BLaER1 treated with 17β-estradiol and CSF1 and Interleukin-3, amounts not matched to agents 10 nM and 100 nM (cell line): ENCODE measurements around the gene RNF38.
"Not testable (repeated sequence)": the region's sequence is repeated elsewhere in the genome, so short reads cannot be mapped to it uniquely, and the experiment has no call there.

Experiments
- H3K27ac ChIP-seq, 11 experiments: shearing (Covaris generic); formaldehyde crosslinking; 2 replicates each; pipeline ENCODE4 v1.8.1; 2022
- H3K27me3 ChIP-seq, 11 experiments: shearing (Covaris generic); formaldehyde crosslinking; 2 replicates each; pipeline ENCODE4 v1.8.1; 2022
- H3K36me3 ChIP-seq, 11 experiments: shearing (Covaris generic); formaldehyde crosslinking; 2 replicates each; pipeline ENCODE4 v1.8.1; 2022
- H3K4me1 ChIP-seq, 10 experiments: shearing (Covaris generic); formaldehyde crosslinking; 2 replicates each; pipeline ENCODE4 v1.8.1; 2022
- H3K4me2 ChIP-seq, 11 experiments: shearing (Covaris generic); formaldehyde crosslinking; 2 replicates each; pipeline ENCODE4 v1.8.1; 2022
- H3K4me3 ChIP-seq, 10 experiments: shearing (Covaris generic); formaldehyde crosslinking; 2 replicates each; pipeline ENCODE4 v1.8.1; 2022
- H3K9ac ChIP-seq, 11 experiments: shearing (Covaris generic); formaldehyde crosslinking; 2 replicates each; pipeline ENCODE4 v1.8.1; 2022
- H3K9me3 ChIP-seq, 11 experiments: shearing (Covaris generic); formaldehyde crosslinking; replicated peaks in 1 of 11; 2 replicates each; pipeline ENCODE4 v1.8.1; 2022
- H4K20me1 ChIP-seq, 11 experiments: shearing (Covaris generic); formaldehyde crosslinking; 2 replicates each; pipeline ENCODE4 v1.8.1; 2022
- Cebpa-rat ChIP-seq, 11 experiments: shearing (Covaris generic); IDR thresholded peaks; 2 replicates each; pipeline ENCODE4 v1.8.1; 2022

Gene RNF38

DNA sequence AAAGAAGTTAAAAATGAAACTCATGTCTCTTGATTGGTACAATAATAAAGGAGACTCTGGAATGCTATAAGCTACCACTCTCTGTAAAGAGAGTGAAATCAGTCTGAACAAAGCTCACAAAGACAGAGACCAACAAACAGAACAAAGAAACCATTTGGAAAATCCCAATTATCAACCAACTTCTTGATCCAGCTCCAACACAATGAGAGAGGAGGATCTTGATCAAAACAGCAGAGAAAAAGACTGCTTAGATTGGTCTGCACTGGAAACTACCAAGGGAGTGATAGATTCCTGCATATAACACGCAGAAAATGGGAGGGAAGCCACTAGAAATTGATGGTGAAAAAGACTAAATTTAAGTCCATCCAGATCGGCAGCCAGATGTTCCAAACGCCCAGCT lies 23.1 kb upstream of the RNF38 start:
- H3K36me3 ChIP-seq, result peaks cover 30 to 82% (median 49%) of the 10 kb centered on the region in 11 experiments
- peaks cover 0 to 29% (median 19%) of the 10 kb centered on the region in 11 experiments; a peak in 16 of 22 replicates for H3K9me3 ChIP-seq
- peaks cover 4 to 89% (median 26%) of the 10 kb centered on the region in 11 experiments; a peak in 15 of 22 replicates for H4K20me1 ChIP-seq
- no peak overlapping the region; a peak in 3 of 20 replicates for H3K4me3 ChIP-seq
- peak overlapping the region in 2 of 11 experiments; percentile 30 to 42; a peak in 1 of 22 replicates for H3K9ac ChIP-seq
- H3K4me1 ChIP-seq, result peaks cover 0 to 28% (median 17%) of the 10 kb centered on the region in 10 experiments; a peak in 15 of 20 replicates
- no peak for TF ChIP-seq Cebpa-rat (IDR thresholded peaks at IDR 0.05)
- no peaks in the 10 kb centered on the region for H3K27me3 ChIP-seq
- H3K27ac ChIP-seq, result peak overlapping the region in 1 of 11 experiments; percentile 48; a peak in 3 of 22 replicates
- peak overlapping the region in 9 of 11 experiments; percentile 13 to 87 (median 49); a peak in 14 of 22 replicates for H3K4me2 ChIP-seq

GRCh38 chr9:36416890-36417289 lies 16.8 kb upstream of the RNF38 start:
- Histone ChIP-seq H3K27ac (no peak overlapping the region), H3K9ac (no peak overlapping the region; a peak in 1 of 22 replicates)

DNA sequence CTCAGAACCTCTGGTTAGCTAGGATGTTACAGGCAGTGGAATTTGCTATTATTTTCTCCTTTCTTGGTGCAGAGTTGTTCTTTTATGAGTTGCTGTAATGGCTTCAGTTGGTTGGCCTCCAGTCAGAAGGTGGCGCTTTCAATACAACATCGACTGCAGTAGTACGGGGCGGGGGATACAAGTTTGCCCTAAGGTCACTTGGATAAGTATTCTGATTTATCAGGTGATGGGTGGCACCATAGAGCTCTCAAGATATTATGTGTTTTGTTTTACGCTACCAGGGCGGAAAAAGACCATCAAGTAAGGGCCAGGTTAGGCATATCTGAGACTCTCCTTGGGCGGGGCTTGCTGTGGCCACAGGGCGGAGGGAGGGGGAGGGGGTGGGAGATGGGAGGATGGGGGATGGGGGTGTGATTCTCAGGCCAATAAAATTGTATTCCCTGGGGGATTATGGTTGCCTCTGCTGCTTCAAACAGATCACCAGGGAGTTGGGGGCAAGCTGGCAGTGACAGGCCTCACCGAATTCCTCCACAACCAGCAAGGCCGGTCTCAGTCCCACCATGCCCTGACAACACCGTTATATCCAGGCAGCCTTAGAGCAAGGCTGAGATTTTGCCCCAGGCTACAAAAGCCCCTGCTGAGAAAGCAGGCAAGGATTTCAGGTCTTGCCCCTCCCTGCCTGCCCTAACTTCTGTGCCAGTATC lies 15.9 kb upstream of the RNF38 start:
- H3K4me2 ChIP-seq, result peak overlapping the region in 10 of 11 experiments; percentile 37 to 78 (median 60); a peak in 19 of 22 replicates
- no peak overlapping the region for H3K9ac ChIP-seq
- no peak for TF ChIP-seq Cebpa-rat (IDR thresholded peaks at IDR 0.05)
- H3K4me3 ChIP-seq, result peak overlapping the region in 1 of 10 experiments; percentile 24; a peak in 1 of 20 replicates
- H3K27ac ChIP-seq, result 0 out of 22 replicates have a peak overlapping the region, but pooled peaks of 1 of the 11 experiments have one; percentile 23
- peaks cover 6 to 22% (median 17%) of the 10 kb centered on the region in 10 experiments; a peak in 18 of 20 replicates for H3K4me1 ChIP-seq
- no peaks in the 10 kb centered on the region for H3K27me3 ChIP-seq
- 0 out of 22 replicates have a peak, but pooled peaks cover 0 to 14% (median 0%) of the 10 kb centered on the region in 11 experiments for H3K9me3 ChIP-seq
- H3K36me3 ChIP-seq, result peaks cover 20 to 69% (median 36%) of the 10 kb centered on the region in 11 experiments
- H4K20me1 ChIP-seq, result peaks cover 0 to 59% (median 33%) of the 10 kb centered on the region in 11 experiments; a peak in 13 of 22 replicates

More at GRCh38 chr9:36416890-36417289, 16.8 kb upstream of the RNF38 start:
- Histone ChIP-seq H3K36me3 (peaks cover 29 to 78% (median 45%) of the 10 kb centered on the region in 11 experiments), H3K27me3 (no peaks in the 10 kb centered on the region), H3K9me3 (0 out of 22 replicates have a peak, but pooled peaks cover 0 to 14% (median 0%) of the 10 kb centered on the region in 11 experiments), H4K20me1 (peaks cover 0 to 59% (median 28%) of the 10 kb centered on the region in 11 experiments; a peak in 14 of 22 replicates), H3K4me2 (peak overlapping the region in 9 of 11 experiments; percentile 39 to 78 (median 63); a peak in 18 of 22 replicates), H3K4me3 (no peak overlapping the region), H3K4me1 (peaks cover 6 to 21% (median 15%) of the 10 kb centered on the region in 10 experiments; a peak in 18 of 20 replicates)
- no peak for TF ChIP-seq Cebpa-rat (IDR thresholded peaks at IDR 0.05)

DNA sequence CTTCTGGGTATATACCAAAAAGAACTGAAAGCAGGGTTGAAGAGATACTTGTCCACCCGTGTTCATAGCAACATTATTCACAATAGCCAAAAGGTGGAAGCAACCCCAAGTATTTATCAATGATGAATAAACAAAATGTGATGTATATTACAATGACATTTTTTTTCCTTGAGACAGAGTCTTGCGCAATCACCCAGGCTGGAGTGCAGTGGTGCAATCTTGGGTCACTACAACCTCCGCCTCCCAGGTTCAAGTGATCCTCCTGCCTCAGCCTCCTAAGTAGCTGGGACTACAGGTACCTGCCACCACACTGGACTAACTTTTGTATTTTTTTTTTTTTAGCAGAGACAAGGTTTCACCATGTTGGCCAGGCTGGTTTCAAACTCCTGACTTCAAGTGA lies 11.3 kb upstream of the RNF38 start:
- Histone ChIP-seq H4K20me1 (peaks cover 17 to 77% (median 58%) of the 10 kb centered on the region in 11 experiments; a peak in 21 of 22 replicates), H3K4me1 (peaks cover 0 to 13% (median 8%) of the 10 kb centered on the region in 10 experiments; a peak in 18 of 20 replicates), H3K9me3 (0 out of 22 replicates have a peak, but pooled peaks cover 0 to 14% (median 0%) of the 10 kb centered on the region in 11 experiments), H3K36me3 (peaks cover 0 to 39% (median 17%) of the 10 kb centered on the region in 11 experiments; a peak in 20 of 22 replicates)
- not testable (repeated sequence) for H3K4me2 ChIP-seq, H3K4me3 ChIP-seq, H3K27me3 ChIP-seq, H3K9ac ChIP-seq, H3K27ac ChIP-seq
- TF ChIP-seq Cebpa-rat (IDR thresholded peaks at IDR 0.05), result peak; percentile 83 to 98 (median 92)

DNA sequence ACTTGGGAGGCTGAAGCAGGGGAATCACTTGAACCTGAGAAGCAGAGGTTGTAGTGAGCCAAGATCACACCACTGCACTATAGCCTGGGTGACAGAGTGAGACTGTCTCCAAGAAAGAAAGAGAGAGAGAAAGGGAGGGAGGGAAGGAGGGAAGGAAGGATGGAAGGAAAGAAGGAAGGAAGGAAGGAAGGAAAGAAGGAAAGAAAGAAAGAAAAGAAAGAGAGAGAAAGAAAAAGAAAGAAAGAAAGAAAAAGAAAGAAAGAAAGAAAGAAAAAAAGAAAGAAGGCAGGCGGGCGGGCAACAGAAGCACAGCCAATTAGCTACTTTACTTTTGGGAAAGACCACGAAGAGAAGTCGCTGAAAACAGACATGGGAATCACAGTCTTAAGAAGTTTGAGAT lies 9.0 kb upstream of the RNF38 start:
- peaks cover 0 to 22% (median 6%) of the 10 kb centered on the region in 11 experiments; a peak in 13 of 22 replicates for H3K36me3 ChIP-seq
- H3K4me3 ChIP-seq, H3K27me3 ChIP-seq, H3K9ac ChIP-seq, H3K9me3 ChIP-seq, H3K4me2 ChIP-seq, H3K27ac ChIP-seq, H3K4me1 ChIP-seq: not testable (repeated sequence)
- H4K20me1 ChIP-seq, result peaks cover 17 to 82% (median 64%) of the 10 kb centered on the region in 11 experiments; a peak in 21 of 22 replicates

- Histone ChIP-seq H3K9me3 (no peaks in the 10 kb centered on the region), H3K36me3 (peaks cover 0 to 18% (median 3%) of the 10 kb centered on the region in 11 experiments; a peak in 11 of 22 replicates), H3K4me1 (peaks cover 0 to 18% (median 5%) of the 10 kb centered on the region in 10 experiments; a peak in 11 of 20 replicates), H3K4me3 (no peak overlapping the region), H3K4me2 (no peak overlapping the region), H3K9ac (no peak overlapping the region), H4K20me1 (peaks cover 17 to 85% (median 71%) of the 10 kb centered on the region in 11 experiments; a peak in 21 of 22 replicates), H3K27me3 (no peaks in the 10 kb centered on the region), H3K27ac (no peak overlapping the region)
- TF ChIP-seq Cebpa-rat (IDR thresholded peaks at IDR 0.05), result no peak
Measured at GRCh38 chr9:36407122-36407723, 7.2 kb upstream of the RNF38 start.

- Histone ChIP-seq H3K4me1 (peaks cover 24 to 44% (median 33%) of the 10 kb centered on the region in 10 experiments), H3K9me3 (no peaks in the 10 kb centered on the region), H3K36me3 (peaks cover 0 to 18% (median under 1%) of the 10 kb centered on the region in 11 experiments; a peak in 7 of 22 replicates), H3K4me2 (peak overlapping the region in 2 of 11 experiments; percentile 89 to 95; a peak in 4 of 22 replicates), H4K20me1 (peaks cover 15 to 77% (median 59%) of the 10 kb centered on the region in 11 experiments; a peak in 21 of 22 replicates), H3K4me3 (no peak overlapping the region), H3K9ac (peak overlapping the region in 5 of 11 experiments; percentile 7 to 95 (median 27); a peak in 5 of 22 replicates), H3K27me3 (no peaks in the 10 kb centered on the region), H3K27ac (no peak overlapping the region)
- no peak for TF ChIP-seq Cebpa-rat (IDR thresholded peaks at IDR 0.05)
Measured at GRCh38 chr9:36402536-36402935, 2.5 kb upstream of the RNF38 start.

GRCh38 chr9:36401897-36402480 lies 1.9 kb upstream of the RNF38 start:
- peak overlapping the region; percentile 84 to 95 (median 90) for H3K4me2 ChIP-seq

More at GRCh38 chr9:36401897-36402480, 1.9 kb upstream of the RNF38 start:
- Histone ChIP-seq H3K36me3 (peaks cover 0 to 24% (median 6%) of the 10 kb centered on the region in 11 experiments; a peak in 9 of 22 replicates), H3K9ac (peak overlapping the region; percentile 85 to 96 (median 92); a peak in 21 of 22 replicates), H3K9me3 (no peaks in the 10 kb centered on the region), H3K4me1 (peaks cover 29 to 50% (median 37%) of the 10 kb centered on the region in 10 experiments), H3K27me3 (no peaks in the 10 kb centered on the region), H3K27ac (peak overlapping the region in 10 of 11 experiments; percentile 38 to 94 (median 84); a peak in 15 of 22 replicates), H4K20me1 (peaks cover 16 to 77% (median 59%) of the 10 kb centered on the region in 11 experiments; a peak in 20 of 22 replicates), H3K4me3 (peak overlapping the region in 4 of 10 experiments; percentile 81 to 93 (median 90); a peak in 5 of 20 replicates)
- TF ChIP-seq Cebpa-rat (IDR thresholded peaks at IDR 0.05), result no peak
